DMS 273 treated with DMSO at 0.1 percent for 48 hours (cell line): ENCODE measurements around the gene TLDC2.
"Not testable (repeated sequence)": the region's sequence is repeated elsewhere in the genome, so short reads cannot be mapped to it uniquely, and the experiment has no call there.

ENCODE experiments used
- DNase-seq: peaks from one replicate; lab custom pipeline; 2025; lab: John Stamatoyannopoulos, UW

The TLDC2 gene

DNA sequence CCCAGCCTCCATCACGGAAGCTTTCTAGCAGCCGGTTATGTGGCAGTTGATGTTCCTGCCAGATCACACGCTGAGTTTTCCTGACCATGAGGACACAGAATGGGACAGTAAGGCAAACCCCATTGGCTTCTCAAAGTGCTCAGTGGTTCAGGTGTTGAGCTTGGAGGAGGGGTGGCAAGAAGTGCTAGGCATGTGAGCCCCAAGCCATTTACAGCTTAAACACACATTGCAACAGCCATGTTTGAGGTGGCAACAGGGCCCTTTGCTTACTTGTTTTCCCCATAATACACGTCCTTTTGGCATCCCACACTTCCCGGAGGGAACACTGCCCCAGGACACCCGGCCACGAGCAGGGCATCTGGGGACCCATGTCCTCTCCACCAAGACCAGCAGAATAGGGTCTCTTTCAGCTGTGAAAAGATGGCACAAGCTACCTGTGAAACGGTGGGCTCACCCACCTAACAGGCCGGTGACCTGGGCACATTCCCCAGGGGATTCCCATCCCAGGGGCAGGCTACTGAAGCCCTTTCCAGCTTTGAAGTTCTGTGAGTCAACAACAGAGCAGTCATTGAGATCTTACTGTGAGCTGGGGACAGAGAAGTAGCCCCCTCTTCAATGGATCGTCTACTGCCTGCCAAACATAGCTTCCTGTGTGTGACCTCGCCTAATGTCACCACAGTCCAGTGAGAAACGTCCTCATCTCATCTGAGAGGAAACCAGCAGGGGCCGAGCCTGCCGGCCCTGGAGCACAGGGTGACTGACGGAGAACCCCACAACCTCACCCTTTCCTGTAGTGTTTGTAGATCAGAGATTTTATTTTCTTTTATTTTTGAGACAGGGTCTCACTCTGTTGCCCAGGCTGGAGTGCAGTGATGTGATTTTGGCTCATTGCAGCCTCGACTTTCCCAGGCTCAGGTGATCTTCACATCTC, 4.0 kb upstream of the TLDC2 start:
- DNase-seq, result no peak

DNA sequence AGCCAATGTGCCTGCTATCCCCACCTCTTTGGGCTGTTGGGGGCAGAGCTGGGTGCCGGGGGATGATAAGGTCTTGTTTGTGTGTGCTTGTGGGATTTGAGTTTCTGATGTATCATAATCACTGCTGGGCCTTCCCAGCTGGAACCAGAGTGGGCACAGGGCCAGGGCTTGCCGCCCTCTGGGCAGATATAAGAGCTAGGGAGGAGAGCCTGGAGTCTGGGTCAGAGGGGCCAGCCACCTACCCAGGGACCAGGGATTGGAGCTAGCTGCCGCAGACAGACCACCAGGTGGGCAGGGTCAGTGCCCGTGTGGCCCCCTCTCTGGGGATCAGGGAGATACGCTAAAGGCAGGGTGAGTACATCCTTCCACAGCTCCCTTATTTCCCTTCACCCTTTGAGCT, 3.1 kb upstream of the TLDC2 start:
- no peak for DNase-seq

GRCh38 chr20:36873498-36874189, 2.3 kb upstream of the TLDC2 start:
- no peak for DNase-seq

GRCh38 chr20:36875093-36875492, 845 bp upstream of the TLDC2 start:
- DNase-seq, result not testable (repeated sequence)

DNA sequence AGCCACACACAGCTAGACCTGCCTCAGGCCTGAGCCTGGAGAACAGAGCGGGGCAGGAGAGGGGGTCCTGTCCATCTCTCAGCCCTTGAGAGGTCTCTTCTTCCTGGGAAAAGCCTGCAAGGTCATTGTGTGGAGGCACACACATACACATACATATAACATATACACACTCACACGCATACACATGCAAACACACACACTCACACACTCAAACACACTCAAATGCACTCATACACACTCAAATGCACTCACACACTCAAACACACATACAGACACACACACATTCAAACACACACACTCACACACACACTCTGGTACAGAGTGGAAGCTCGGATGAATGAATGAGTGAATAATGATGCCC, 515 bp downstream of the TLDC2 start:
- DNase-seq, result no peak

- no peak for DNase-seq
Measured at GRCh38 chr20:36878941-36879340, 3.0 kb downstream of the TLDC2 start.

DNA sequence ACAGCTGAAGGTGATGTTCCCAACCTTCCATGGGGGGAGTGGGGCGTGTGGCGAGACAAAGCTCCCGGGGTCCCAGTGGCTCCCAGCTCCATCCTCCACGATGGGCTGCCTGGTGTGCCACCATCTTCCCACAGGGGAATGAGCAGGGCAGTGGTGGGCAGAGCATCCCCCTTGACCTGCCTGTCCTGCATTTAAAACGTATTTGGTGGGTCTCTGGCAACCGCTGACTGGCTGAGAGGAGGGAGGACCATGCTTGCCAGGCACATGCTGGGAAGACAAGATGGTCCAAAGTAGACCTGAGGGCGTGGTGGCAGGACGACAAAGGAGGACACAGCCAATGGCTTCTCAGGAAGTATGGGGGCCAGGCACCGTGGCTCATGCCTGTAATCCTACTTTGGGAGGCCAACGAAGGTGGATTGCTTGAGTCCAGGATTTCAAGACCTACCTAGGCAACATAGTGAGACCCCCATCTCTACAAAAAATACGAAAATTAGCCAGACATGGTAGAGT, 4.9 kb downstream of the TLDC2 start:
- DNase-seq, result no peak

GRCh38 chr20:36881331-36881730, 5.4 kb downstream of the TLDC2 start:
- no peak for DNase-seq

GRCh38 chr20:36881888-36882287, 6.0 kb downstream of the TLDC2 start:
- DNase-seq, result no peak

DNA sequence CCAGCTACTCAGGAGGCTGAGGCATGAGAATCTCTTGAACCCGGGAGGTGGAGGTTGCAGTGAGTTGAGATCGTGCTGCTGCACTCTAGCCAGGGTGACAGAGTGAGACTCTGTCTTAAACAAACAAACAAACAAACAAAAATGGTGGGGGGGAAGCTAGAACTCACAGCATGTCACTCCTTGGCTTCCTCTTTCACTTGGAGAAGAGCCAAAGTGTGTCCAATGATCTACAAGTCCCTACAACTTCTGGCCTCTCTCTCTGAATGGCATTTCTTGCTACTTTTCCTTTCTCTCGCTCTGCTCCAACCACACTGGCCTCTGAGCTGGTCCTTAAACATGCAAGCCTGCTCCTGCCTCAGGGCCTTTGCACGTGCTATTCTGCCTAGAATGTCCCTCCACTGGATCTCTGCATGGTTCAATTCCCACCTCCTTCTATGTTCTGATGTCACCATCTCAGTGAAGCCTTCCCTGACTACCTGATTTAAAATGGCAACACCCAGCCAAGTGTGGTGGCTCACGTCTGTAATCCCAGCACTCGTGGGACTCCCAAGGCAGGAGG, 8.1 kb downstream of the TLDC2 start:
- no peak for DNase-seq

DNA sequence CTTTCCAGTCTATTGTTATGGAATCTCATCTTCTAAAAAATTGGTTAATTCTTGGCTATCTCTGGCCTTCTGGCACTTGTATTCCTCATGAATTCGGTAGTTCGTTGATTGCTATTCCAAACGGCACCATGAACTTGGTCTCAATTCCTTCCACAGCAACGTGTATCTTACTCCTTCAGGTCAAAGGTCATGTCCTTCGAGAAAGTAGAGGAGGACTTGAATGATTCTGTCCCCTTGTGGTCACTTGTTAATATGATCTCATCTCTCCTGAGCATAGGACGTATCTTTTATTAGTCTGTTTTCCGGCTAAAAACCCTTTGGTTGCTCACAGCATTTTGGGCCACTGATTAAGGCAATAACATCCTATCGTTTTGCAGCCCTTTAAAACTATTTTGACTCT, 9.4 kb downstream of the TLDC2 start:
- DNase-seq, result no peak

DNA sequence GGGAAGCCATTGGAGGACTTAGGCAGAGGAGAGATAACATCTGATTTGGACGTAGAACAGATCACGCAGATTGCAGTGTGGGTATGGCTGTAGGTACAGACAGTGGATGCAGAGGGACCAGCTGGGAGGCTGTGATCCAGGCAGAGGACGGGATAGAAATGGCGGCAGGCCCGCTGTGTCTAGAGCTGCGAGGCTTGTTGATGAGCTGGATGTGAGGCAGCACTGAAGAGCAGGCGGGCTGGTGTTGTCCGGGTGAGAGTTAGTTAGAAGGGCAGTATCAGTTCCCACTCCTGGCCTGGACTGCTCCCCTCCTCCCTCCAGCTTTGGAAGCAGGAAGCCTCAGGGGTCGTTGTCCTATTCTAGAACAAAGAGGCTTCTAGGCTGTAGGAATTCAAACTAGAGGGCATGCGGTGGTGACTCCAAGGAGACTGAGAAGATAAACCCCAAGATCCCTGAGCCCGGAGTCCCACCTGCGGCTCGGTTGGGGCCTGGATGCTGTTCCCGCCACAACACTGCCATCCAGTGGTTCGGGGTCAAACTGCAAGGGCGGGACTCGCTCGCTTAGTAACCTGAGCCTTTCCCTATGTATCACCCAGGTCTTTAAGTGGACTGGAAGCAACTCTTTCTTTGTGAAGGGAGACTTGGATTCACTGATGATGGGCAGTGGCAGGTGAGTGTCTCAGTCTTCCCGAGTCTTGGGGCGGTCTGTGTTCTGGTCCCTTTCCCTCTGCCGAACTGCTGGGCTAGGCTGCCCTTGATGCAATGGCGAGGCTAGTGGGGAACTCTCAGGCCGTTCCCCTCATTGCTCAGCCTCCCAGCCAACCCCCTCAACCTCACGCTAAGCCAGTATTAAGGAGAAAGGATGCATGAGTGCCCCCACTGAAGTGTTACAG, 11.2 kb downstream of the TLDC2 start:
- peak; percentile 43 for DNase-seq

GRCh38 chr20:36887752-36888090, 11.8 kb downstream of the TLDC2 start:
- no peak for DNase-seq

DNA sequence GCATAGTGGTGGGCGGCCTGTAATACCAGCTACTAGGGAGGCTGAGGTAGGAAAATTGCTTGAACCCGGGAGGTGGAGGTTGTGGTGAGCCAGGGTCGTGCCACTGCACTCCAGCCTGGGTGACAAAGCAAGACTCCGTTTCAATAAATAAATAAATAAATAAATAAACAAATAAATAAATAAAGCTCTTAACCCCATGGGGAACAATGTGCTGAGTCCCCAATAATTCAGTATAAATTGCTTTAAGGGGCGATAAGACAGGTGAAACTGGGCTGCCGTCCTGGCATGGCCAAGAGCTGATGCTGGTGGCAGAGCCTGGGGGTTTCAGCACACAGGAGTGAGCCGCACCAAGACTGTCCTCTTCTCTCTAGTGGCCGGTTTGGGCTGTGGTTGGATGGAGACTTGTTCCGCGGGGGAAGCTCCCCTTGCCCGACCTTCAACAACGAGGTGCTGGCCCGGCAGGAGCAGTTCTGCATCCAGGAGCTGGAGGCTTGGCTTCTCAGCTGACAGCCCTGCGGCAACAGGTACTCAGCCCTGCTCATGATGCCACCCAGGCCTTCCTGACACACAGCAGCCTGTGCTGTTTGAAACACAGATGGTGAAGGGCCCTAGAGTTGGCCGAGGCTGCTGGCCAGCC, 13.1 kb downstream of the TLDC2 start:
- DNase-seq, result no peak

DNA sequence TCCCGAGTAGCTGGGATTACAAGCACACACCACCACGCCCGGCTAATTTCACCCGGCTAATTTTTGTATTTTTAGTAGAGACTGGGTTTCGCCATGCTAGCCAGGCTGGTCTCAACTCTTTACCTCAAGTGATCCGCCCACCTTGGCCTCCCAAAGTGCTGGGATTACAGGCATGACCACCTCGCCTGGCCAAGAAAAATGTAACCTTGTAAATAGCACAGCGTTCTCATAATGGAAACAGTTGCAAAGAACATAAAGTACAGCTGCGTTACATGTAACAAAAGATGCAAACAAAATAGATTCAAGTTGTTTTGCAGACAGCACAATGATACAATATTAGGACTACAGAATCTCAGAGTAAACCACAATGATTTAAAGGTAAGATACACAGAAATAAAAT, 14.6 kb downstream of the TLDC2 start:
- no peak for DNase-seq

DNA sequence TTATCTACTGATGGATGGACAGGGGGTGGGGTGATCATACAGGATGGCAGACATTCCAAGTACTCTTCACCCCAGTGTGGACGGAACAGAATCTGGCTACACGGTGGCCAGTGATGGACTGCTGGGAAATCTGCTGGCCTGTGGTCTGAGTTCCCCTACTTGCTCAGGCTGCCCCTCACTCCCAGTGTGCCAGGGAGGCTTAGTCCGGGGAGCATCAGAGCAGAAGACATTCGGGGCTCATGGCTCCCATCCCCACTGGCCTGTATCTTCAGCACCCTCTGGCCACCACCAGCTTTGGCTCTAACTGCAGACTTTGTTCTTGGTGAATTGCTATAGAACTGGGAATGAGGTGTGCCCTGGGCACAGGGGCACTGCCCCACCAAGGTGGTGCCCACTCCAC, 15.3 kb downstream of the TLDC2 start:
- no peak for DNase-seq

GRCh38 chr20:36893801-36894200, 17.9 kb downstream of the TLDC2 start:
- no peak for DNase-seq

- DNase-seq, result no peak
Measured at GRCh38 chr20:36895036-36895435, 19.1 kb downstream of the TLDC2 start.

GRCh38 chr20:36904690-36905089, 28.8 kb downstream of the TLDC2 start:
- no peak for DNase-seq

- not testable (repeated sequence) for DNase-seq
Measured at GRCh38 chr20:36905566-36905965, 29.6 kb downstream of the TLDC2 start.

DNA sequence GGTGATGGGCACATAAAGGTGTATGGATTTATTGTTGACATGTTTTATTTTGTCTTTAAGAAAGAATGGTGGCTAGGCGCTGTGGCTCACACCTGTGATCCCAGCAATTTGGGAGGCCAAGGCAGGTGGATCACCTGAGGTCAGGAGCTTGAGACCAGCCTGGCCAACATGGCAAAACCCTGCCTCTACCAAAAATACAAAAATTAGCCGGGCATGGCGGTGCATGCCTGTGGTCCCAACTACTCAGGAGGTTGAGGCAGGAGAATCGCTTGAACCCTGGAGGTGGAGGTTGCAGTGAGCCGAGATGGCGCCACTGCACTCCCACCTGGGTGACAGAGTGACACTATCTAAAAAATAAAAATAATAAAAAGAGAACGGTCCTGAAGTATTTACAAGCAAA, 30.1 kb downstream of the TLDC2 start:
- DNase-seq, result not testable (repeated sequence)

- no peak for DNase-seq
Measured at GRCh38 chr20:36908603-36909002, 32.7 kb downstream of the TLDC2 start.
